Superior temporal gyrus (tissue), 1 donor: Measurements from ENCODE around the gene CCDC30.

Source experiments
- DNase-seq: peaks from one replicate; pipeline ENCODE4 v3.0.0-alpha.2; 2016; ENCODE audit errors: extremely low spot score

The CCDC30 gene

DNA sequence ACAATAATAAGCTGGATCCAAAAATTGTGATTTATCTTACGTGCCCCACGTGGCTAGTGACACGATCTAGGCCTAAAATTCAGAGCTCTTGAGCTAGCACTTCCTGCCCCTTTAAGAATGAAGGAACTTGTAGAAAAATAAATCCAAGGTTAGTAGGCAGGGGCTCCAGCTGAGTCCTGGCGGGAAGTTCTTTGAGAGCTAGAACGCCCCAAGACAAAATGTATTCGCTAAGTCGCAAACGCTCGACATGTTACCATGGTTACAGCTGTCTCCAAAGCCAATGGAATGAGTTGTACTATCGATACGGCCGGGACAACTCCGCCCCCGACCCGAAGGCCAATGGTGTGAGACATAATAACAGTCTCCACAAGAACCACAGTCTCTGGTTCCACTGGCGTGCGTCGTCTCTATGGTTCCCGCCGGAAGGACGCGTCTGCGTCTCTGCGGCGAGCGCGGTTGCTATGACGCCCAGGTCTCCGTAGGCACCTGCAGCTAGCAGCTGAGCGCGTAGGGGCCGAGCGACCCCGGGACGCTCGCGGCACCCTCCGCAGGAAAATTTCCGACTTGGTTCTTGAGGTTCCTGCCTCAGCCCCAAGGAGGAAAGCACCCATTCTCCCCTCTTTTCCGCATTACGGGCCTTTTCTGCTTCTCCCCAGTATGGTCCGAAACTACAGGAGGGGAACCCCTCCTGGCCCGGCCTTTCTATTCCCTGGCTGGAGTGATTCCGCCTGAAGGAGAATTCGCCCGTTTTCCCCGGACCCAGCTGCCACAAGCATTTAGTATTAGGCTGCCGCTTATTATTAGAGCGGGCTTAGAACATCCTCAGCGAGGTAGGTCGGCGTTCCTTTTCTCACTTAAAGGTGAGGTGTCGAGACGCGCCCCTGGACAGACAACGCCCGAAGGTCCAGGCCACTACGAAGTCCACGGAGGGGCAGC, at the start of gene CCDC30:
CCDC30 (plus strand) TSS at position 459 of the 936 bp plus-strand sequence. CDS start 17,266 bp downstream, outside the sequence.
- DNase-seq: peak; percentile 97

DNA sequence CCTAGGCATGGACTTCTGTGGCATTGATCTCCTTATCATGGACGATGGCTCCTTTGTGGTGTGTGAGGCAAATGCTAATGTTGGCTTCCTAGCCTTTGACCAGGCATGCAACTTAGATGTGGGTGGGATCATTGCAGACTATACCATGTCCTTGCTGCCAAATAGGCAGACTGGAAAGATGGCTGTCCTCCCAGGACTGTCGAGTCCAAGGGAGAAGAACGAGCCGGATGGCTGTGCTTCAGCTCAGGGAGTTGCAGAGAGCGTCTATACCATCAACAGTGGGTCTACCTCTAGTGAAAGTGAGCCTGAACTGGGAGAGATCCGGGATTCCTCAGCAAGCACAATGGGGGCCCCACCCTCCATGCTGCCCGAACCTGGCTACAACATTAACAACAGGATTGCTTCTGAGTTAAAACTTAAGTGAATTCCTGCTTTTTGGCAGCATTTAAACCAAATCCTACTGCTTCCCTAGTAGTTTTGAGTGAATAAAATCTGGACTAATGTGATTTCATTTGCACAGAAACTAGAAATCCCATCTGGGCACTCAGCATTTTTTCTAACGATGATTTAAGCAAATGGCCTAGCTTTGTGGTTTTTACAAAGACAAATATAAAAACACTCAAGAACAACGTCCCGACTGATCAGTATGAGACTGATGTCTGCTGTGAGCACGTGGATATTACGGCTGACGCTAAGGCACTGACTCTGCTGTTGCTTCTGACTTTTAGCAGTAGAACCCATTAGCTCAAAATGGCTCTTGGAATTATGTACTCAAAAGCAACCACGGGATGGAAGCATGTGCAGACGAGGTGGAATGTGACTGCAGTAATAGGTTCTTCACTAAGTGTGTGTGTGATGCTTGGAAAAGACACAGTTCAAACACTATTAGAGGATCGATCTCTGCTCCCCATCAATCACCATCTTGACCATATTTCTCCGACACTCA, 48.3 kb upstream of the CCDC30 start:
- no peak for DNase-seq

DNA sequence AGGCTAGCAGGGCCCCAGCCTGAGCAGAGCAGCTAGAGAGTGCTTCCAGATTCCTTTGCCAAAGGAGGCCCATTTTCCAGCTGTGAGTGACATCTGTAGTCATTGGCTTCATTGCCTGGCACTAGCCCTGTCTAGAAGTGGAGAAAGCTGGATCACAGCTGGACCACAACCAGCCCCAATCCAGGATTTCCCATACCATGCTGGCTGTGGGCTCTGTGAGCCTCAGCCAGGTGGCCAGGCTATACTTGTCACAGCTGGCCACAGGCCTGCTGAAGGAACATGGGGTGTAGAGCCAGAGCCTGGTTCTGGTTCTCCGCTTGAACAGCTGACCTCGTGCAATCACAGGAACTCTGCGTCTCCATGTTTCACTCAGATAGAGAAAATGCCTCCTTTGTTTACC, 45.9 kb upstream of the CCDC30 start:
- no peak for DNase-seq

DNA sequence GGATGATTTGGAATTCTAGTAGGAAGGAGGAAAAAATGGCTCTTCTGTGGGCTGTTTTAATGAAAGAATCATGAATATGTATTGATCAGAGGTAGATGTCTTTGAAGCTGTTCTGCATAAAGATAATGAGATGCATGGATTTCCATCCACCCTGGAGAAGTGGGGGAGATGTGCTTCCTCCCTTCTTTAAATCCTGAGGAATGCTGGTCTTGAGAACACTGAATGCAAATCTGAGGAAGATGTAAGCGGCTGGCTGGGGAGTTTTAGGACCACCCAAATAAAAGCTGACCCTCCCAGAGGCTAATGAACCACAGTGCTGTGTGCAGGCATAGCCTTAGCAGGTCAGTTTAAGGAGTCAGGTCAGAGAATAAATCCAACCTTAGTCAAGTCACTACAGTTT, 44.6 kb upstream of the CCDC30 start:
- DNase-seq: no peak

DNA sequence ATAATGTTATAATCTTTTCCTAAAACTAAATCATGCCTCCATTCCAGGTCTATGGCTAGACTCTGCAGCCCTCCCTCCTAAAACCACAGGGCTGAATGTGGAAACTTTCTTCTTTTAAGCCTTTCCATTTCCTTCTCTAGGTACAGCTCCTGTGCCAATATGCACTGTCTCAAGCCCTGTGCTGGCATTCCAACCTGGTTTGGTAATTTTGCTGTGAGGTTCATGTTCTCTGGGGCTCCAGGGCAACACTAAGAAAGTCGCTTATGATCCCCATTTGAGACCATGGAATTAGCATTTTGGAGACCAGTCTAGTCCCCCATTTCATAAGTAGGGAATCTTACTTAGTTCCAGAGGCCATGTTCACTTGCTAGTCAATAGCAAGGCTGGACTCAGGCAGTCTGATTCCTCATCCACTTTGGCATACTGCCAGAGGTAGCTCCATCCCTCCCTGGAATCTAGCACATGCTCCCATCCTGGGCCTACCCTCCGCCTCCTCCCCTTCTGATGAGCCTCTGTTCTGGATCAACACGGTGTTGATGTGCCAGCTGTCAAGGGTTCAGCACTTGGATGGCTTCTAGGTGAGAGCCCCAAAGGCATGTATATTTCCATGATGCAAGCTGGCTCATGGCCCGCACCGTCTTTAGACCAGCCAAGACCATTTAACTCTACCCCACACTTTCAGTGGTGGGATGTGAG, 43.8 kb upstream of the CCDC30 start:
- no peak for DNase-seq

DNA sequence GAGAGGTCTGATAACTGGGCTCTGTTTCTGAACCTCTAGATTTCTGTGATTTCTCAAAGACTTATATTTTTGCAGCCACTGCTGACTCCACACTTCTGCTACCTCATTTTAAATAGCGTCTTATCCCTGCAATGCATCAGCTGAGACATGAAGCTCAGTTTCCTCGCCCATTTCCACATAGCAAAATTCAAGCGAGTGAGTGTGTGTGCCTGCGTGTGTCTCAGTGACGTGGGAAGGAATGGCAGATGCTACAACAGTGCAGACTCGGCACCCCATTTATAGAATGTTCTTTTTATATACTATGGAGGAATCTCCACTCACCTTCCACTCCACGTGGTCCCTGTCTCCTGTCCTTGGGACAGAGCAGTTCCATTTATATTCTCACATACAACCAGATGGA, 43.0 kb upstream of the CCDC30 start:
- peak; percentile 61 for DNase-seq

DNA sequence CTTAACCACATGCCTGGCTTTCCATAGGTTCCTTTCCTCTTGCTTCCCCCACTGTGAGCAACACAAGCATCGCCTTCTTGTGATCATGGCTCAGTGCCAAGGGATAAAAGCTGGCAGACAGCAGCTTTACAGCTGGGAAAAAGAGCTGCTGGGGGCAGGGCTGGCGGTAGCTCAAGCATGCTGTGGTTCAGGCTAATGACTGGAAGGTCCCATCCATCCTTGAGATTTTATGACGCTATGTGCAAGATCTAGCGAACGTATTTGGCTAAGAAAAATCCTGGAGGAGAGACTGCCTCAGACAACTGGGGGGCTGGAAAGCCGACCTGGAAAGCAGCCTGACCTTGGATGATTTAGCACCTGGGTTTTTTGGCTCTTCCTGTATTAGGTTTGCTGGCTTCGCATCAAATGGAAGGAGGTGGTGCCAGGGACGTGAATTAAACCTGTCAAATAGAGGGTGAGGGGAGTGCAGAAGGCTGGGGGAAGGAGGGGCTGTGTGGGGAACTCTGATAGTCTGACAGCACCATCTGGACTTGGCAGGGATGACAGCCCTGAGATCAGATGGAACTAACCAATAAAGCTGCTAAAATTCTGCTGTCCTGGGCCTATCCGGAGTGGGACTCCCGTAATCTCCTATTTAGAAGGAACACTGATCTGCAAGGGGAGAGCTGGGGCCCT, 42.0 kb upstream of the CCDC30 start:
- DNase-seq: peak; percentile 75

DNA sequence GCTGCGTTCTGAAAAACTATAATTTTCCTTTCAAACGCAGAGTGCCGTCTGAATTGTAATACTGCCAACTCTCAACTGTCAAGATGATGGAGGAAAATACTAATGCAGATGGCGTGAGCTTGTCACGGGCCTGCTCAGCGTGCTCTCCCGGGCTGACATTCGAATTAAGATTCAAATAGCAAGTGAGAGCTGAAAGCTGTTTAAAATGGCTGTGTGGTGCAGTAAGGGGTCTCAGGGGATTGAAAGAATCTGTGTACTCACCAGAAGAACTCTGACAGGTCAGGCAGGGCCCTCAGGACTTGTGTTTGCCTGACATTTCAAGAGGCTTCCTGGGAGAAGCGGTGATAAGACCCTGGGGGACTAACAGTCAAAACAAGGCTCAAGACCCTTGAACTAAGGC, 40.3 kb upstream of the CCDC30 start:
- no peak for DNase-seq

DNA sequence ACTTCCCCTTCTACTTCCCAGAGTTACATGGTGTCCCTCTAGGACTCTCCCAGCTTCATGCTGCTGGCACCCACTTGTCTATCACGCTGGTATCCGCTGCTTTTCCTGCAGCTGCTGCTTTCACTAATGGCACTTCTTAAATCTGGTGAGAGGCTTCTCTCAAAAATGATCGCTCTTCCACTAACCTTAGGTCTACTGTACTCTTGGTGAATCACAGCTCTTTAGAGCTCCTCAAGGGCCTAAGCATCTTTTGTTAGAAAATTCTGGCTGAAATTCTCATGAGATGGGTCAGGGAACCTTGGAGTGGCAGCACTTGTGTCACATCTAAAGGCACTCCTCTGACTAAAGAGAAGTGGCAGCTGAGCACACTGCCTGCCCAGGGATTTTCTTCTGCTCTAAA, 39.4 kb upstream of the CCDC30 start:
- DNase-seq: no peak

DNA sequence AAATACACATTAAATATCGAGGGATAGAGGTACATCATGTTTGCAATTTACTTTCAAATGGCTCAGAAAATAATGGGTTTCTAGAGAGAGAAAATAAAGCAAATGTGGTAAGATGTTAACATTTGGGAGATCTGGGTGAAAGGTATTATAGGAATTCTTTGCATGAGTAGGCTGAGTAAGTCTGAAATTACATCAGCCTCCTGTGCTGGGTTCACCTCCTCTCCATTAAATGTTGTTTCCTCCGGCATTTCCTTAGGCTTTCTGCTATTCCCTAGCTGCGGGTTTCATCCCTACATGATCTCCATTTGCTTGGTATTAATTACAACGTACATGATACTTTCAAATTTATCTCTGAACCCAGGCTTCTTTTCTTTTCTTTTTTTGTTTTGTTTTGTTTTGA, 38.9 kb upstream of the CCDC30 start:
- no peak for DNase-seq

DNA sequence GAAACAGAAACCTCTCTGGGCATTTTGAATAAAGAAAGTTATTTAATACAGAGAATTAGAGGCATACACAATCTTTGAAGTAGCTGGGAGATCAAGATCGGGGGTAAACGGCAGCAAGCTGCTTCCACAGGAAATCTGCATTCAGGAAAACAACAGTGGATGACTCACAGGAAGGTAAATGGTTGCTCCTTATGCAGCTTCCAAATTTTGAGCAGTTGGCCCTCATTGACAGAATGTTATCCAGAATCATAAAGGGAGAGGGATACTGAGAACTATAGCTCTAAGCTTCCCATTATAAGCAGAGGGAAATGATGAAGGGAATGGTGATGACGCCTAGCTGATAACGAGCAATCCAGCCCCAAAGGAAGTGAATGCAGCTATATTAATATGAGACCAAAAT, 35.8 kb upstream of the CCDC30 start:
- DNase-seq: no peak

DNA sequence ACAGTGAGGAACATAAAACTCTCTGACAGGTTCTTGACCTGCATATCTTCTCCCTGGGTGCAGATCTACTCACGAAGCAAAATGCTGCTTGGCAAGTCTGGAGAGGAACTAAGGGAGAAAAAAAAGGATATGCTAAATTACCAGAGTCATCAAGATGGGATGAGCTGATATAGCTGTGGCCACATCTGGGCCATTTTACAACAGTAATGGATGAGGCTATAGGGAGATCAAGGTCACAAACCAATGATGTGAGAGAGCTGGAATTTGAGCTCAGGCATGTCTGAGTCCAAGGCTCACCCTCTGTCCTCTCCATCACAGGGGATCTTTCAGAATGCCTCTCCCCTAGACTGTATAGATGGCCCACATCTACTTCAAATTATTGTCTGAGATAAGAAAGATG, 33.5 kb upstream of the CCDC30 start:
- no peak for DNase-seq

DNA sequence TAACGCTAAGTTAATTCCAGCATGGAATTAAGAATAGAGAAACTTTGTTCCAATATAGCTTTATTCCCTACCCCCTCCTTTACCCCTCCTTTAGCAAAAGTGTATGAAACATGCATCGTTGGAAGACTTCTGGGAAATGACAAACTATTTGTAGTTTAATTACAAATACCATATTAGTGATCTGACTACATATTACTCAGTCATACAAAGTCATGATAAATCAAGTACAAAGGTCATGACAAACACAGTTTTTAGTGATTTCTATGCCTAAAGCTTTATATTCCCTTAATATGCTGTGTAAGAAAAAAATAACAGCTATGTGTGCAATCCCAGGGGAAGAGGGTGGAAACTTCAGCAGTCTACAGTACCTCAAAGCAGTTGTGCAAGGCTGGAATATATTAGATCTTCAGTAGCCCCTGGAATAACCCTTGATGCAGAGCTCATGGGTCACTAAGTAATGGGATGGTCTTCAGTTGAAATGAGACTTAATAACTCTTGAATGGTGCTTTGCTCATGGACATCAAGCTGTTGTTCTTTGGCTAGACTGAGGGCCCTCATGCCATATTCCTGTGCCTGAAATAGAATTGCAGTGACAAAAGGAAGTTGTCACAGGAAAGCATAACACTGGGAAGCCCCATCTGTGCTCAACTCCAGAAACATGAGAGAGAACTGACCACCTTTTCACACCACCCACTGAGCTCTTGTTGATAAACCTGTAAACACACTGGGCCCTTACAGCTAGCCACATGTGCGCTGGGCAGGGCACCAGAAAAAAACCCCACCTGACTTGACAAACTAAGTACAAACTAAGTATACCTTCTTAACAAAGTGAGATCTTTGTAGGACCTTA, 32.6 kb upstream of the CCDC30 start:
- DNase-seq: no peak

DNA sequence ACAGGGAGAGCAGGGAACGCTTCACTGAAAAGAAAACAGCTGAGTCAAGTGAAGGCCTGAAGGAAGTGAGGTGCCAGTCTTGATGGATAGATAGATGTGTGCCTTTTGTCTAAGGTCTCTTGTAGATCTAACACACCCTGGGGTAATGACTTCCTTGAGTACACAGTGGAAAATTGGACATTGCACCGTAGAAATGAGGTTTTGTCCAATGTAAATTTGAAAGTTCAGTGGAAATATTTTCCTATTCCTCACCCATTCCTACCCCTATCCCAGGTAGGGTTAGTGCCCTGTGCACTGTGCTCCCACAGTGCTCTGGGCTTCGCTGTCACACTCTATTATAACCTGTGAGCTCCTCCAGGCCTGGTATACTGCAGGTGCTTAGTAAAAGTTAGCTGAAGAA, 31.6 kb upstream of the CCDC30 start:
- no peak for DNase-seq

DNA sequence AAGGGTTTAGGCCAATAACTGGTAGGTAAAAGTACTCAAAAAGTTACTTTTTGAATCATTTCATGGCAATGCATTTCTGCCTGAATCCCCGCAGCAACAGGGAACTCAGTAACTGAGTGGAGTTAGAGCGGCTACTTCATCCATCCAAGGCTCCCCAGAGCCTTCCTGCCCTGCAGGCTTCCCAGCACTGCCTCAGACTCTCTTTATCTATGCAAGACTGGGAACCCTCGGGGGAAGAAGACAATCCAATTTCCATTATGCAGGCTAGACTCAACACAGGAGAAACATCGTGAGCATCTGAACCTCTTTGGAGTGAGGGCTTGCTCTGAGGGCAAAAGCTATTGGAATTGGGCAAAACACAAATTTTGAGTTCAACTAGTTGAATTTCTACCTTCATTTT, 30.4 kb upstream of the CCDC30 start:
- no peak for DNase-seq

DNA sequence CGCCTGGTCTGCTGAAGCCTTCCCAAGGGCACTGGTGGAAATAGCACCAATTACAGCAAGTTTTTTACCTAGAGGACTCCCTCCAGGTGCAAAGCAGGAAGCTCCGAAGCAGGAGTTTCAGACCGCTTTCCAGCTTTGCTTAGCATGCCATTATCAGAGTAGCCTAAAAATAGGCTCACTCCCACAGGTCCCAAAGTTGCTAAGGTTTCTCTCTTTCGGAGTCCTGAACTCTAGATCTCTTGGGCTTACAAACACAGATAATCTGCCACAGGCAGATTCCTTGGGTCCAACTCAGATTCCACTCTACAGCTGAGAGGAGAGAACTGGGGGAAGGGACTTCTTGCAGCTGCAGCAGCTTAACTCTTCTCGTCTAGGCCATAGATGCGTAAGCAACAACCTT, 29.7 kb upstream of the CCDC30 start:
- no peak for DNase-seq

DNA sequence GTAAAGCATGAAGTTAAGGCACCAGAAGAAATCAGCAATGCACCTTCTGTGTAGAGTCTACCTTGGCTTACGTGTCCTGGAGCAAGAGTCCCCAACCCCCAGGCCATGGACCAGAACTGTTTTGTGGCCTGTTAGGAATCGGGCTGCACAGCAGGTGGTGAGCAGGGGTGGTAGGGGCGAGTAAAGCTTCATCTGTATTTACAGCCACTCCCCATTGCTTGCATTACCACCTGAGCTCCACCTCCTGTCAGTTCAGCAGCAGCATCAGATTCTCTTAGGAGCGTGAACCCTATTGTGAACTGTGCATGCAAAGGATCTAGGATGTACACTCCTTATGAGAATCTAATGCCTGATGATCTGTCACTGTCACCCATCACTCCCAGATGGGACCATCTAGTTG, 28.7 kb upstream of the CCDC30 start:
- no peak for DNase-seq

DNA sequence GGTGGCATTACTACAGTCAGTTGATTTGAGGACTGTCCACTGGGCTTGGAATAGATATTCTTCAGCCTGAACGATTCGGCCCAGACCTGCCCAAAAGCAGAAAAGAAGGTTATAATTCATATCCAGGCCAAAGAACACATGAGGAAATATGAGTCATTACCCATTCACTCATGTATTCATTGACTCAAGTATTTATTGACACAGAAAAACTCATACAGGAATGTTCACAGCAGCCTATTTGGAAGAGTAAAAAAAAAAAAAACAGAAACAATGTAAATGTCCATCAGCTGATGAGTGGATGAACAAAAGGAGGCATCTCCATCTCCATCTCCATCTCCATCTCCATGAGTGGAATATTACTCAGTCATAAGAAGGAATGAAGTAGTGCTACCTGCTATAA, 23.1 kb upstream of the CCDC30 start:
- no peak for DNase-seq

DNA sequence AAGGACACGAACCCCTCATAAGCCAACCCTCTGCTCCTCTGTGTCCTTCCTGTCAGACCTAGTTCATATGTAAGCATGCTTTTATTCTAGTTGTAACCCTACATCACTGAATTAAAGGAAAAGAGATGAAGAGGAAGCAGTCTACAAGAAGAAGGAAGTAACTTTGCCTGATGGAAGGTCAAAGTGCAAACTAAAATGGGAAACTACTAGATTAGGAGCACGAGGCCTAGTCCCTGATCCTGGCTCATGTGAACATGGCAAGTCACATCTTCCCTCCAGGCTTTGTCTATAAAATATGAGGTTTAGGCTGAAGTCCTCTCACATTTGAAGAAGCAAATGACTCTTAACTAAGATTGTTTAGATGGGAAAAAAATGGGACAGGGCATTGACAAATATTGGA, 20.4 kb upstream of the CCDC30 start:
- no peak for DNase-seq

DNA sequence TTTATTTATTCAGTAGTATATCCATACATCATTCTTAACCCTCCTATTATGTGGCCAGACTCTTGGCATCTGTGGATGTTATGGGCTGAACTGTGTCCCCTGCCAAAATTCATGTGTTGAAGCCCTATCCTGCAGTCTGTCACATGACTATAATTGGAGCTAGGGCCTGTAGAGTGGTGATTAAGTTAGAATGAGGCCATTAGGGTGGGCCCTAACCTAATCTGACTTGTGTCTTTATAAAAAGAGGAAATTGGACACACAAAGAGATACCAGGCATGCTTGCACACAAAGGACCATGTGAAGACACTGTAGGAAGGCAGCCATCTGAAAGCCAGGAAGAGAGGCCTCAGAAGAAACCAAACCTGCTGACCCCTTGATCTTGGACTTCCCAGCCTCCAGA, 13.8 kb upstream of the CCDC30 start:
- no peak for DNase-seq

DNA sequence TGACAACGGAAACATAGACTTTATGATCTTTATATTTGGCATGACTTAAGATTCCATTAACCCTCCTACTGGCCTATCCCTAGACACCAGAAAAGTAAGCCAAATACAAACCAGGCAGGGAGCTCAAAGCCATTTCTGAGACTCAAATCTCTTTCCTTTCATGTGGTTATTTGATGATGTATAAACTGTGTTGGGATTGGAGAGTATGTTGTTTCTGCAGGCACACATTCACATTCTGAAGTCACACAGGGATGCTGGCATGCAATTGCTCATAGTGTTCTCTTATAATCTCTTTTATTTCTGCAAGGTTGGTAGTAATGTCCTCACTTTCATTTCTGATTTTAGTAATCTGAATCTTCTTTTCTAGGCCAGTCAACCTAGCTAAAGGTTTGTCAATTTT, 13.0 kb upstream of the CCDC30 start:
- no peak for DNase-seq
